NCI-H2029 (cell line): ENCODE data around the gene SWSAP1.
"Not testable (repeated sequence)": the region's sequence is repeated elsewhere in the genome, so short reads cannot be mapped to it uniquely, and the experiment has no call there.

Source experiments
- DNase-seq: peaks from one replicate; lab custom pipeline; 2025; lab: John Stamatoyannopoulos, UW

SWSAP1 gene

GRCh38 chr19:11378319-11379189 lies 4.1 kb downstream of the SWSAP1 start:
- no peak for DNase-seq

- DNase-seq = not testable (repeated sequence)
These were observed 4.9 kb downstream of the SWSAP1 start for GRCh38 chr19:11379269-11379845.

GRCh38 chr19:11379857-11380350 lies 5.4 kb downstream of the SWSAP1 start:
- DNase-seq = no peak

GRCh38 chr19:11380653-11381537 lies 6.4 kb downstream of the SWSAP1 start:
- DNase-seq = peak; percentile 98

GRCh38 chr19:11382898-11383705 lies 8.6 kb downstream of the SWSAP1 start:
- peak; percentile 67 for DNase-seq

GRCh38 chr19:11383706-11384048 lies 9.2 kb downstream of the SWSAP1 start:
- no peak for DNase-seq

GRCh38 chr19:11384778-11385129 lies 10.3 kb downstream of the SWSAP1 start:
- DNase-seq = no peak

GRCh38 chr19:11387162-11388034 lies 12.9 kb downstream of the SWSAP1 start:
- no peak for DNase-seq

- DNase-seq = no peak
These were observed 15.9 kb downstream of the SWSAP1 start for GRCh38 chr19:11390359-11390758.

GRCh38 chr19:11390933-11391680 lies 16.6 kb downstream of the SWSAP1 start:
- DNase-seq = no peak

- no peak for DNase-seq
These were observed 22.7 kb downstream of the SWSAP1 start for GRCh38 chr19:11397089-11397610.

- no peak for DNase-seq
These were observed 25.2 kb downstream of the SWSAP1 start for GRCh38 chr19:11399667-11400066.

GRCh38 chr19:11400798-11401197 lies 26.3 kb downstream of the SWSAP1 start:
- no peak for DNase-seq

GRCh38 chr19:11401808-11402543 lies 27.5 kb downstream of the SWSAP1 start:
- no peak for DNase-seq

- no peak for DNase-seq
These were observed 30.2 kb downstream of the SWSAP1 start for GRCh38 chr19:11404588-11405222.

- DNase-seq = no peak
These were observed 31.6 kb downstream of the SWSAP1 start for GRCh38 chr19:11405846-11406643.

- DNase-seq = not testable (repeated sequence)
These were observed 32.3 kb downstream of the SWSAP1 start for GRCh38 chr19:11406703-11407236.
